Mononuclear cell (primary cell): ENCODE data around the gene KRTAP10-4. TPM values are rescaled to one million over a fixed set of nuclear protein-coding genes. Genes with fewer than 3 reads are reported as not detected.

Experiments used
- H3K27me3 ChIP-seq: 2 replicates; pipeline ENCODE4 v1.6.0; 2011; ENCODE audit warnings: low read length, control low read depth; ENCODE audit not compliant: insufficient read depth
- H3K4me1 ChIP-seq: 2 replicates; pipeline ENCODE4 v1.5.1; 2011; ENCODE audit warnings: mild to moderate bottlenecking, low read length, control low read depth; ENCODE audit not compliant: insufficient read depth
- H3K4me3 ChIP-seq: 2 replicates; pipeline ENCODE4 v1.5.1; 2011; ENCODE audit warnings: mild to moderate bottlenecking, low read length, moderate library complexity
- H3K9me3 ChIP-seq: 2 replicates; pipeline ENCODE4 v1.5.1; 2011; ENCODE audit warnings: low read depth, mild to moderate bottlenecking, control low read depth, low read length
- total RNA-seq: library from RNA; depleted of rRNA; stranded (reverse); fragments of >200 nt; gene quantifications from one replicate; pipeline ENCODE4 v1.2.3, GENCODE V29; 2012

Gene KRTAP10-4
- total RNA-seq, 1 donor = not detected

GRCh38 chr21:44564886-44565598 lies 8.5 kb upstream of the KRTAP10-4 start:
- Histone ChIP-seq H3K9me3 (peaks cover 5% of the 10 kb centered on the region), H3K4me3 (no peak overlapping the region), H3K4me1 (peaks cover 4% of the 10 kb centered on the region), H3K27me3 (no peaks in the 10 kb centered on the region)

- H3K4me1 ChIP-seq = peaks cover 4% of the 10 kb centered on the region
- no peak overlapping the region for H3K4me3 ChIP-seq
- no peaks in the 10 kb centered on the region for H3K27me3 ChIP-seq
- peaks cover 5% of the 10 kb centered on the region for H3K9me3 ChIP-seq
Measured at GRCh38 chr21:44566403-44566802, 7.1 kb upstream of the KRTAP10-4 start.

- Histone ChIP-seq H3K4me1 (peaks cover 4% of the 10 kb centered on the region), H3K4me3 (no peak overlapping the region), H3K9me3 (peaks cover 2% of the 10 kb centered on the region), H3K27me3 (no peaks in the 10 kb centered on the region)
Measured at GRCh38 chr21:44567481-44568171, 5.9 kb upstream of the KRTAP10-4 start.

GRCh38 chr21:44568261-44568660 lies 5.3 kb upstream of the KRTAP10-4 start:
- Histone ChIP-seq H3K27me3 (no peaks in the 10 kb centered on the region), H3K4me1 (peaks cover 4% of the 10 kb centered on the region), H3K9me3 (no peaks in the 10 kb centered on the region), H3K4me3 (no peak overlapping the region)

- Histone ChIP-seq H3K4me1 (peaks cover 4% of the 10 kb centered on the region), H3K4me3 (no peak overlapping the region), H3K9me3 (no peaks in the 10 kb centered on the region), H3K27me3 (no peaks in the 10 kb centered on the region)
Measured at GRCh38 chr21:44568667-44569556, 4.6 kb upstream of the KRTAP10-4 start.

GRCh38 chr21:44569861-44570517 lies 3.5 kb upstream of the KRTAP10-4 start:
- H3K27me3 ChIP-seq = no peaks in the 10 kb centered on the region
- H3K9me3 ChIP-seq = no peaks in the 10 kb centered on the region

GRCh38 chr21:44571296-44571695 lies 2.2 kb upstream of the KRTAP10-4 start:
- Histone ChIP-seq H3K4me1 (no peaks in the 10 kb centered on the region), H3K27me3 (no peaks in the 10 kb centered on the region), H3K9me3 (no peaks in the 10 kb centered on the region), H3K4me3 (no peak overlapping the region)

More at GRCh38 chr21:44569861-44570517, 3.5 kb upstream of the KRTAP10-4 start:
- Histone ChIP-seq H3K4me3 (no peak overlapping the region), H3K4me1 (peaks cover 4% of the 10 kb centered on the region)

- Histone ChIP-seq H3K4me3 (no peak overlapping the region), H3K9me3 (no peaks in the 10 kb centered on the region), H3K4me1 (no peaks in the 10 kb centered on the region), H3K27me3 (no peaks in the 10 kb centered on the region)
Measured at GRCh38 chr21:44571844-44572782, 1.4 kb upstream of the KRTAP10-4 start.

GRCh38 chr21:44572959-44573583 lies 458 bp upstream of the KRTAP10-4 start:
- Histone ChIP-seq H3K9me3 (no peaks in the 10 kb centered on the region), H3K4me3 (no peak overlapping the region), H3K4me1 (no peaks in the 10 kb centered on the region), H3K27me3 (no peaks in the 10 kb centered on the region)

- no peaks in the 10 kb centered on the region for H3K4me1 ChIP-seq
- H3K9me3 ChIP-seq = no peaks in the 10 kb centered on the region
- H3K4me3 ChIP-seq = no peak overlapping the region
- H3K27me3 ChIP-seq = no peaks in the 10 kb centered on the region
Measured at GRCh38 chr21:44574457-44575306, 1.2 kb downstream of the KRTAP10-4 start.

- no peak overlapping the region for H3K4me3 ChIP-seq
- no peaks in the 10 kb centered on the region for H3K27me3 ChIP-seq
- H3K9me3 ChIP-seq = no peaks in the 10 kb centered on the region
- no peaks in the 10 kb centered on the region for H3K4me1 ChIP-seq
Measured at GRCh38 chr21:44575307-44576024, 1.9 kb downstream of the KRTAP10-4 start.

- no peaks in the 10 kb centered on the region for H3K27me3 ChIP-seq
- H3K4me3 ChIP-seq = no peak overlapping the region
- no peaks in the 10 kb centered on the region for H3K4me1 ChIP-seq
- H3K9me3 ChIP-seq = no peaks in the 10 kb centered on the region
Measured at GRCh38 chr21:44576025-44576420, 2.5 kb downstream of the KRTAP10-4 start.
